Cerebellar cortex (tissue), 1 donor: Measurements from ENCODE around the gene DENND6B.
"Not testable (repeated sequence)": the region's sequence is repeated elsewhere in the genome, so short reads cannot be mapped to it uniquely, and the experiment has no call there.

Source experiments
- DNase-seq: peaks from one replicate; pipeline ENCODE4 v3.0.0-alpha.2; 2015; ENCODE audit warnings: low spot score

DENND6B gene

GRCh38 chr22:50339945-50340879, 13.4 kb upstream of the DENND6B start:
- DNase-seq, result peak; percentile 46

- DNase-seq, result no peak
Observed at GRCh38 chr22:50338860-50339462, 12.1 kb upstream of the DENND6B start.

GRCh38 chr22:50338042-50338573, 11.3 kb upstream of the DENND6B start:
- DNase-seq, result no peak

- DNase-seq, result no peak
Observed at GRCh38 chr22:50337262-50338041, 10.6 kb upstream of the DENND6B start.

- DNase-seq, result not testable (repeated sequence)
Observed at GRCh38 chr22:50334433-50334832, 7.6 kb upstream of the DENND6B start.

GRCh38 chr22:50329236-50329635, 2.4 kb upstream of the DENND6B start:
- DNase-seq, result no peak

GRCh38 chr22:50327711-50328019, 853 bp upstream of the DENND6B start:
- DNase-seq, result no peak

GRCh38 chr22:50326225-50326955, 422 bp downstream of the DENND6B start:
- DNase-seq, result no peak

GRCh38 chr22:50325444-50326224, 1.2 kb downstream of the DENND6B start:
- no peak for DNase-seq

- DNase-seq, result no peak
Observed at GRCh38 chr22:50323900-50324299, 2.9 kb downstream of the DENND6B start.

- DNase-seq, result not testable (repeated sequence)
Observed at GRCh38 chr22:50322382-50323104, 4.3 kb downstream of the DENND6B start.

GRCh38 chr22:50320671-50321325, 6.0 kb downstream of the DENND6B start:
- no peak for DNase-seq

GRCh38 chr22:50320116-50320515, 6.7 kb downstream of the DENND6B start:
- no peak for DNase-seq

- DNase-seq, result no peak
Observed at GRCh38 chr22:50319503-50319951, 7.3 kb downstream of the DENND6B start.

GRCh38 chr22:50318698-50319411, 8.0 kb downstream of the DENND6B start:
- no peak for DNase-seq

GRCh38 chr22:50318356-50318697, 8.5 kb downstream of the DENND6B start:
- no peak for DNase-seq

GRCh38 chr22:50317674-50318073, 9.1 kb downstream of the DENND6B start:
- DNase-seq, result no peak

GRCh38 chr22:50317178-50317577, 9.6 kb downstream of the DENND6B start:
- DNase-seq, result no peak
